ENCODE results near the gene CRHR1.

- TF ChIP-seq CTCF (conservative IDR thresholded peaks at IDR 0.05) (no peak), ZFX (IDR thresholded peaks at IDR 0.05) (no peak)
Observed at GRCh38 chr17:45828582-45829133, 44.5 kb downstream of the CRHR1 start.

All from C4-2B (cell line).